Measurements from ENCODE around the gene EIF3I. TPM values are rescaled to one million over a fixed set of nuclear protein-coding genes. Genes with fewer than 3 reads are reported as not detected.
A peak's percentile ranks its signal among the peaks of the same experiment; 100 is the strongest.

Gene EIF3I
- total and polyA plus RNA-seq, 12 donors: 187 to 672 (median 226) TPM

DNA sequence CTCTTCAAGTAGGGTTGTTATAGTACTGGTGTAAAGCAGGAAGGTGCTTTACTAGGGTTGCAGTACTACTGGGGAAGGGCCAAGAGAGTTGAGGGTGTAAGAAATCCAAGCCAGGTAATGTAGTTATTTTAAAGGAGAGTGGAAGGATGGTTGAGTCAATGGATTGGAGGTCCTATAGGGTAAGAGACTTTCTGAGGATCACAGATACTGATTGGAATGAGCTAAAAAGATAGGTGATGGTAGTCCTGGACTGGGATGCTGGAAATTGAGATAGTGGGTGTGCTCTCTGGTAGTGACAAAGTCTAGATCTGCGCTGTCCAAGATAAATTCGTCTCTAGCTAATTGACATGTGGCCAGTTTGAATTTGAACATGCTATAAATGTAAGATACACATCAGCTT is 35.7 kb upstream of the EIF3I start:
- no peak for DNase-seq
- Histone ChIP-seq H3K9me3 (replicated peaks in 1 of 3) (no peaks in the 10 kb centered on the region), H3K4me3 (no peak overlapping the region), H3K4me1 (replicated peaks in 1 of 2) (peaks cover 3 to 26% of the 10 kb centered on the region in 2 donors), H3K27ac (no peak overlapping the region), H3K27me3 (no peaks in the 10 kb centered on the region), H3K36me3 (replicated peaks in 1 of 2) (peaks cover 3 to 95% of the 10 kb centered on the region in 2 donors)
- intact Hi-C loops (cut with DNase I): no loop called here
- no peak for TF ChIP-seq POLR2A (IDR thresholded peaks at IDR 0.05)
- TF ChIP-seq CTCF (IDR thresholded peaks at IDR 0.05): no peak
- 88 to 95% (median 92%) methylated on average over 2 of the region's 2 CpGs for WGBS, 4 donors

DNA sequence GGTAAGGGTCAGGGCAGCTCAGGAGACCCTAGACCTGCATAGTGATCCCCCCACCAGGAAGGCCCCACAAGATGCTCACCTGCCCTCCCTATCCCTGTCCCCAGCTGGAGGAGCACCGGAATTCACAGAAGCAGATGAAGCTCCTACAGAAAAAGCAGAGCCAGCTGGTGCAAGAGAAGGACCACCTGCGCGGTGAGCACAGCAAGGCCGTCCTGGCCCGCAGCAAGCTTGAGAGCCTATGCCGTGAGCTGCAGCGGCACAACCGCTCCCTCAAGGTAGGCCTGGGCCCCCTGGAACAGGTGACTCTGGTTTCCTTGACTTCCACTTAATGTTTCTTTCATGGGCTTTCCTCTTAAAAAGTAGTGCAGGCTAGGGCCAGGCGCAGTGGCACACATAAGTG is 34.4 kb upstream of the EIF3I start:
- TF ChIP-seq POLR2A (IDR thresholded peaks at IDR 0.05) (no peak), CTCF (IDR thresholded peaks at IDR 0.05) (no peak)
- Histone ChIP-seq H3K4me3 (no peak overlapping the region), H3K27ac (no peak overlapping the region), H3K9me3 (replicated peaks in 1 of 3) (no peaks in the 10 kb centered on the region), H3K4me1 (replicated peaks in 1 of 2) (peaks cover 0 to 12% of the 10 kb centered on the region in 2 donors), H3K27me3 (no peaks in the 10 kb centered on the region), H3K36me3 (replicated peaks in 1 of 2) (peaks cover 3 to 98% of the 10 kb centered on the region in 2 donors)
- WGBS, 4 donors: 93 to 95% (median 95%) methylated on average over 3 to 9 of the region's 9 CpGs
- DNase-seq: no peak
- intact Hi-C loops (cut with DNase I): no loop called here

DNA sequence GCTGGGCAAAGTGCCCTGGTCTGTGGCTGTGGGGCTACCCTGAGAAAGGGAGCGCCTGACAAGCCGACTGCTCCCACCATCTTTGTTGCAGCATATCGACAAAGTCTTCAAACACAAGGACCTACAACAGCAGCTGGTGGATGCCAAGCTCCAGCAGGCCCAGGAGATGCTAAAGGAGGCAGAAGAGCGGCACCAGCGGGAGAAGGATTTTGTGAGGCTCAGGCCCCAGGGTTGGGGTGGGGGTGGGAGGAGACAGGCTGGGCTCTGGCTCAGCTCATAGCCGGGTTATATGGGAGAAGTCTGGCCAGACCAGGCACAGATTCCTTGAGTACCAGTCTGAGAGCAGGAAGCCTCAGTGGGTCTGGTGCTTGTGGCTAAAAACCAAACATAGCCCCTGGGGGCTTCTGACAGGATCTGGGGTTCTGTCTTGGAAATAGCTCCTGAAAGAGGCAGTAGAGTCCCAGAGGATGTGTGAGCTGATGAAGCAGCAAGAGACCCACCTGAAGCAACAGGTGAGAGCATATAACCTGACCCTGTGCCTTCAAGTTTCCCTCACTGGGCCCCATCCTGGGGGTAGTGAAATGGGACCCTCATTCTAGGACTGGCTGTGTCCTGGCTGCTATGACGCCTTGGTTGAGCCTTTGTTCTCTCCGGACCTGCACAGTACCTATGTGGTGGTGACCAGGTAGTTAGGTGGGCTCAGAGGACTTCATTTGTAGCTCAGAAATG is 29.8 kb upstream of the EIF3I start:
- no peaks in the 10 kb centered on the region for H3K9me3 ChIP-seq (replicated peaks in 1 of 3)
- peaks cover 12 to 18% of the 10 kb centered on the region in 2 donors for H3K4me1 ChIP-seq (replicated peaks in 1 of 2)
- H3K36me3 ChIP-seq (replicated peaks in 1 of 2): peaks cover 3 to 100% of the 10 kb centered on the region in 2 donors
- no peak for TF ChIP-seq CTCF (IDR thresholded peaks at IDR 0.05)
- no peak for TF ChIP-seq POLR2A (IDR thresholded peaks at IDR 0.05)
- H3K27ac ChIP-seq: no peak overlapping the region
- H3K4me3 ChIP-seq: no peak overlapping the region
- intact Hi-C loops (cut with DNase I): no loop called here
- DNase-seq: peak in 1 of 7 donors; percentile 16
- no peaks in the 10 kb centered on the region for H3K27me3 ChIP-seq
- WGBS, 4 donors: 84 to 98% (median 93%) methylated on average over 7 to 8 of the region's 8 CpGs

DNA sequence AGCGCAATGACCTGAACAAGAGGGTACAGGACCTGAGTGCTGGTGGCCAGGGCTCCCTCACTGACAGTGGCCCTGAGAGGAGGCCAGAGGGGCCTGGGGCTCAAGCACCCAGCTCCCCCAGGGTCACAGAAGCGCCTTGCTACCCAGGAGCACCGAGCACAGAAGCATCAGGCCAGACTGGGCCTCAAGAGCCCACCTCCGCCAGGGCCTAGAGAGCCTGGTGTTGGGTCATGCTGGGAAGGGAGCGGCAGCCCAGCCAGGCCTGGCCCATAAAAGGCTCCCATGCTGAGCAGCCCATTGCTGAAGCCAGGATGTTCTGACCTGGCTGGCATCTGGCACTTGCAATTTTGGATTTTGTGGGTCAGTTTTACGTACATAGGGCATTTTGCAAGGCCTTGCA is 27.2 kb upstream of the EIF3I start:
- DNase-seq: no peak
- intact Hi-C loops (cut with DNase I): no loop called here
- H3K9me3 ChIP-seq (replicated peaks in 1 of 3): no peaks in the 10 kb centered on the region
- peaks cover 18 to 33% of the 10 kb centered on the region in 2 donors for H3K4me1 ChIP-seq (replicated peaks in 1 of 2)
- no peak overlapping the region for H3K4me3 ChIP-seq
- H3K27me3 ChIP-seq: no peaks in the 10 kb centered on the region
- TF ChIP-seq POLR2A (IDR thresholded peaks at IDR 0.05) (no peak), CTCF (IDR thresholded peaks at IDR 0.05) (no peak)
- H3K27ac ChIP-seq: peak overlapping the region in 1 of 5 donors; percentile 49
- 90 to 100% (median 95%) methylated on average over 1 to 6 of the region's 6 CpGs for WGBS, 4 donors
- peaks cover 0 to 84% of the 10 kb centered on the region in 2 donors for H3K36me3 ChIP-seq (replicated peaks in 1 of 2)
